ENCODE measurements around the gene LIMS2.

DNA sequence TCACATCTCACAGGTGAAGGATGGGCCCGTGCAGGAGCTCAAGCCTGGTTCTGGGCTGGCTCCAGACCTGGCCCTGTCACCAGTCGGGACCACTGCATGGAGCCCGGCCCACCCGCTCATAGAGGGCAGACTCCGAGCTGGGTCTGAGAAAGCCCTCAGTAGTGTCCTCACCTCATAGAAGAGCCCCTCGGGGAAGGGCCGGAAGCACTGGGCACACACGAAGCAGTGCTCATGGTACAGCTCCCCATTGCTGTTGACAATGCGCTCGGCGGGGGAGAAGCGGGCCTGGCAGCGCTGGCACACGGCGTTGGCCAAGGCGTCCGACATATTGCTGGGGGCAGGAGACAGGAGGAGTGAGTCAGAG, 18.1 kb downstream of the LIMS2 start:
- TF ChIP-seq, protein P1, sequence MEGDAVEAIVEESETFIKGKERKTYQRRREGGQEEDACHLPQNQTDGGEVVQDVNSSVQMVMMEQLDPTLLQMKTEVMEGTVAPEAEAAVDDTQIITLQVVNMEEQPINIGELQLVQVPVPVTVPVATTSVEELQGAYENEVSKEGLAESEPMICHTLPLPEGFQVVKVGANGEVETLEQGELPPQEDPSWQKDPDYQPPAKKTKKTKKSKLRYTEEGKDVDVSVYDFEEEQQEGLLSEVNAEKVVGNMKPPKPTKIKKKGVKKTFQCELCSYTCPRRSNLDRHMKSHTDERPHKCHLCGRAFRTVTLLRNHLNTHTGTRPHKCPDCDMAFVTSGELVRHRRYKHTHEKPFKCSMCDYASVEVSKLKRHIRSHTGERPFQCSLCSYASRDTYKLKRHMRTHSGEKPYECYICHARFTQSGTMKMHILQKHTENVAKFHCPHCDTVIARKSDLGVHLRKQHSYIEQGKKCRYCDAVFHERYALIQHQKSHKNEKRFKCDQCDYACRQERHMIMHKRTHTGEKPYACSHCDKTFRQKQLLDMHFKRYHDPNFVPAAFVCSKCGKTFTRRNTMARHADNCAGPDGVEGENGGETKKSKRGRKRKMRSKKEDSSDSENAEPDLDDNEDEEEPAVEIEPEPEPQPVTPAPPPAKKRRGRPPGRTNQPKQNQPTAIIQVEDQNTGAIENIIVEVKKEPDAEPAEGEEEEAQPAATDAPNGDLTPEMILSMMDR (conservative IDR thresholded peaks at IDR 0.05): no peak
- no peak for TF ChIP-seq ZFX (IDR thresholded peaks at IDR 0.05)
